Subcutaneous adipose tissue (tissue), 4 donors: ENCODE results near the gene NUP50. TPM values are rescaled to one million over a fixed set of nuclear protein-coding genes. Genes with fewer than 3 reads are reported as not detected.

Experiments used
- CTCF ChIP-seq: fragments of 450-650 bp; IDR thresholded peaks from one replicate; pipeline ENCODE4 v1.5.1; 2016; ENCODE audit warnings: low read depth, mild to moderate bottlenecking, control low read depth, antibody characterized with exemption, moderate library complexity
- total RNA-seq, 4 donors: library from RNA; depleted of rRNA; stranded (reverse); fragments of >200 nt; gene quantifications; one replicate each; pipeline ENCODE4 v1.1.0, GENCODE V29; 2016

Gene NUP50
- total RNA-seq, 4 donors from 2014 or later, result 39.6 to 58.0 (median 50.2) TPM

- TF ChIP-seq CTCF, result no peak
Measured at GRCh38 chr22:45171830-45172229, 8.1 kb downstream of the NUP50 start.

- TF ChIP-seq CTCF, result no peak
Measured at GRCh38 chr22:45172881-45173585, 9.3 kb downstream of the NUP50 start.

GRCh38 chr22:45179276-45180049, 15.7 kb downstream of the NUP50 start:
- TF ChIP-seq CTCF, result no peak

GRCh38 chr22:45180146-45180679, 16.5 kb downstream of the NUP50 start:
- no peak for TF ChIP-seq CTCF

- no peak for TF ChIP-seq CTCF
Measured at GRCh38 chr22:45181240-45181639, 17.5 kb downstream of the NUP50 start.

- TF ChIP-seq CTCF, result no peak
Measured at GRCh38 chr22:45181766-45182165, 18.0 kb downstream of the NUP50 start.

- TF ChIP-seq CTCF, result no peak
Measured at GRCh38 chr22:45183974-45184373, 20.2 kb downstream of the NUP50 start.
